CD8-positive, alpha-beta memory T cell (primary cell): ENCODE results near the gene ATP9A. TPM values are rescaled to one million over a fixed set of nuclear protein-coding genes. Genes with fewer than 3 reads are reported as not detected.

Experiments used
- CTCF ChIA-PET: fragments of 350-600 bp; sonication (Branson Sonifier 250); formaldehyde crosslinking; loops from one replicate; lab custom pipeline; 2021; ENCODE audit warnings: antibody characterized with exemption; lab: Charles Lee
- POLR2A ChIA-PET: fragments of 350-600 bp; sonication (Branson Sonifier 250); formaldehyde crosslinking; loops from one replicate; lab custom pipeline; 2021; ENCODE audit warnings: antibody characterized with exemption; lab: Charles Lee
- DNase-seq, 5 donors: peaks; one replicate each; pipeline versions ENCODE4 v3.0.0 to v3.0.0-alpha.2; 2020 to 2022; ENCODE audit warnings: mixed read lengths in 1 of 5
- H3K27ac ChIP-seq: one replicate; pipeline ENCODE4 v1.7.0; 2013; ENCODE audit warnings: low read depth, mild to moderate bottlenecking, low read length, moderate library complexity
- H3K27me3 ChIP-seq: 2 replicates; pipeline ENCODE4 v1.7.0; 2013; ENCODE audit warnings: low read length, mild to moderate bottlenecking; ENCODE audit not compliant: insufficient read depth, poor library complexity, severe bottlenecking
- H3K36me3 ChIP-seq: 2 replicates; pipeline ENCODE4 v1.7.0; 2013; ENCODE audit warnings: mild to moderate bottlenecking, low read length, moderate library complexity; ENCODE audit not compliant: insufficient read depth
- H3K4me1 ChIP-seq: 2 replicates; pipeline ENCODE4 v1.7.0; 2013; ENCODE audit warnings: mild to moderate bottlenecking, low read length, moderate library complexity; ENCODE audit not compliant: insufficient read depth
- H3K4me3 ChIP-seq: 2 replicates; pipeline ENCODE4 v1.7.0; 2013; ENCODE audit warnings: mild to moderate bottlenecking, low read length
- H3K9me3 ChIP-seq: 2 replicates; pipeline ENCODE4 v1.7.0; 2013; ENCODE audit warnings: mild to moderate bottlenecking, low read length
- H3K27ac Mint-ChIP-seq, 8 donors: one replicate each; pipeline ENCODE4 v1.8.0; 2020 to 2021; ENCODE audit warnings: mixed read lengths in 8 of 8, mild to moderate bottlenecking in 6 of 8, inconsistent platforms in 3 of 8, moderate library complexity in 3 of 8
- H3K27me3 Mint-ChIP-seq, 2 donors: one replicate each; pipeline ENCODE4 v1.8.0; 2020 to 2021; ENCODE audit warnings: mixed read lengths in 2 of 2, mild to moderate bottlenecking in 1 of 2, moderate library complexity in 1 of 2
- H3K36me3 Mint-ChIP-seq, 3 donors: one replicate each; pipeline ENCODE4 v1.8.0; 2020 to 2021; ENCODE audit warnings: mixed read lengths in 3 of 3, inconsistent platforms in 1 of 3, mild to moderate bottlenecking in 1 of 3
- H3K4me1 Mint-ChIP-seq, 3 donors: one replicate each; pipeline ENCODE4 v1.8.0; 2020 to 2021; ENCODE audit warnings: mixed read lengths in 3 of 3, inconsistent platforms in 1 of 3, mild to moderate bottlenecking in 1 of 3
- H3K4me3 Mint-ChIP-seq, 7 donors: one replicate each; pipeline ENCODE4 v1.8.0; 2020 to 2021; ENCODE audit warnings: mixed read lengths in 7 of 7, mild to moderate bottlenecking in 6 of 7, moderate library complexity in 4 of 7, inconsistent platforms in 2 of 7
- H3K9me3 Mint-ChIP-seq, 5 donors: one replicate each; pipeline ENCODE4 v1.8.0; 2020 to 2022; ENCODE audit warnings: mixed read lengths in 5 of 5, mild to moderate bottlenecking in 3 of 5, moderate library complexity in 2 of 5, inconsistent platforms in 1 of 5
- polyA plus RNA-seq: library from polyadenylated mRNA; unstranded; fragments of 300-500 nt; fragmentation: Illumina TruSeq; gene quantifications from one replicate; pipeline ENCODE4 v1.2.3, GENCODE V29; 2021
- total RNA-seq, 2 experiments: library from RNA; stranded (reverse); gene quantifications; one replicate each; pipeline ENCODE4 v1.2.3, GENCODE V29; 2021

The ATP9A gene
- total and polyA plus RNA-seq, 3 experiments from 2014 or later, result 0.46 to 2.3 (median 2.0) TPM

GRCh38 chr20:51734876-51735720 lies 33.1 kb downstream of the ATP9A start:
- peak overlapping the region in 1 of 8 donors; percentile 52 for H3K27ac Mint-ChIP-seq
- DNase-seq, result no peak
- no peaks in the 10 kb centered on the region for H3K9me3 Mint-ChIP-seq
- POLR2A ChIA-PET, result no interaction called here
- no peak overlapping the region for H3K27ac ChIP-seq
- H3K4me1 Mint-ChIP-seq, result peaks cover 0 to 3% (median 2%) of the 10 kb centered on the region in 3 donors
- no peaks in the 10 kb centered on the region for H3K9me3 ChIP-seq
- H3K27me3 Mint-ChIP-seq, result peaks cover 0 to 5% of the 10 kb centered on the region in 2 donors
- H3K4me3 ChIP-seq, result no peak overlapping the region
- no peaks in the 10 kb centered on the region for H3K36me3 Mint-ChIP-seq
- CTCF ChIA-PET, result no interaction called here
- H3K27me3 ChIP-seq, result no peaks in the 10 kb centered on the region
- H3K4me3 Mint-ChIP-seq, result no peak overlapping the region
- no peaks in the 10 kb centered on the region for H3K4me1 ChIP-seq
- no peaks in the 10 kb centered on the region for H3K36me3 ChIP-seq

- no peaks in the 10 kb centered on the region for H3K36me3 Mint-ChIP-seq
- H3K9me3 Mint-ChIP-seq, result no peaks in the 10 kb centered on the region
- ChIA-PET CTCF (no interaction called here), POLR2A (no interaction called here)
- H3K36me3 ChIP-seq, result no peaks in the 10 kb centered on the region
- H3K9me3 ChIP-seq, result no peaks in the 10 kb centered on the region
- H3K4me1 ChIP-seq, result no peaks in the 10 kb centered on the region
- no peak for DNase-seq
- H3K4me3 ChIP-seq, result no peak overlapping the region
- H3K27me3 Mint-ChIP-seq, result peaks cover 0 to 5% of the 10 kb centered on the region in 2 donors
- peaks cover 0 to 3% (median 2%) of the 10 kb centered on the region in 3 donors for H3K4me1 Mint-ChIP-seq
- no peak overlapping the region for H3K4me3 Mint-ChIP-seq
- no peaks in the 10 kb centered on the region for H3K27me3 ChIP-seq
- no peak overlapping the region for H3K27ac Mint-ChIP-seq
- H3K27ac ChIP-seq, result no peak overlapping the region
These were observed 35.1 kb downstream of the ATP9A start for GRCh38 chr20:51733070-51733469.

- Mint-ChIP-seq H3K27me3 (peaks cover 0 to 5% of the 10 kb centered on the region in 2 donors), H3K9me3 (no peaks in the 10 kb centered on the region), H3K36me3 (no peaks in the 10 kb centered on the region), H3K4me1 (peaks cover 0 to 3% (median 2%) of the 10 kb centered on the region in 3 donors), H3K27ac (no peak overlapping the region), H3K4me3 (no peak overlapping the region)
- no peak overlapping the region for H3K27ac ChIP-seq
- H3K27me3 ChIP-seq, result no peaks in the 10 kb centered on the region
- ChIA-PET CTCF (no interaction called here), POLR2A (no interaction called here)
- DNase-seq, result no peak
- H3K36me3 ChIP-seq, result no peaks in the 10 kb centered on the region
- no peak overlapping the region for H3K4me3 ChIP-seq
- H3K4me1 ChIP-seq, result no peaks in the 10 kb centered on the region
- H3K9me3 ChIP-seq, result no peaks in the 10 kb centered on the region
These were observed 35.9 kb downstream of the ATP9A start for GRCh38 chr20:51732096-51732791.

DNA sequence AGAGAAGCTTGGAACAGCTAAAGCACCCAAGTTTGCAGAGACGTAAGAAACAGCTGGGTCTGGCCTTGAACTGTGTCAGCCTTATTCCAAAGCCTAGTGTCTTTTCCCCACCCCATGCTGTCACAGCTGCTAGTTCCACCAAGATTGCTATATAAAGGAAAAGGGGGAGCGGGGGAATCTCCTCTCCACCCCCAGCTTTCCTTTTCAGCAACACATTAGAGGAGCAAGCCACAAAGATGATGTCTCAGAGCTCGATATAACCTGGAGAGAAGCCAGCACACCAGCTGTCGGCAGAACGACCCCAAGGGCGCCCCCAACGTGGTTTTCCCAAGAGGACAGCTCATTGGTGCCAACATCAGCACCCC lies 36.5 kb downstream of the ATP9A start:
- Mint-ChIP-seq H3K9me3 (no peaks in the 10 kb centered on the region), H3K4me1 (peaks cover 0 to 3% (median 2%) of the 10 kb centered on the region in 3 donors), H3K27me3 (peaks cover 0 to 5% of the 10 kb centered on the region in 2 donors), H3K27ac (no peak overlapping the region), H3K36me3 (no peaks in the 10 kb centered on the region), H3K4me3 (no peak overlapping the region)
- H3K27me3 ChIP-seq, result no peaks in the 10 kb centered on the region
- POLR2A ChIA-PET, result no interaction called here
- H3K9me3 ChIP-seq, result no peaks in the 10 kb centered on the region
- H3K27ac ChIP-seq, result no peak overlapping the region
- CTCF ChIA-PET, result interaction anchor here (0.9 kb wide), 1 partner anchor 351 kb away, joined by 3 read pairs; no protein-coding TSS in a partner anchor
- H3K4me3 ChIP-seq, result no peak overlapping the region
- no peaks in the 10 kb centered on the region for H3K4me1 ChIP-seq
- no peaks in the 10 kb centered on the region for H3K36me3 ChIP-seq
- DNase-seq, result no peak

GRCh38 chr20:51729771-51730170 lies 38.4 kb downstream of the ATP9A start:
- no peaks in the 10 kb centered on the region for H3K36me3 ChIP-seq
- no peak for DNase-seq
- Mint-ChIP-seq H3K36me3 (no peaks in the 10 kb centered on the region), H3K27ac (no peak overlapping the region), H3K4me3 (no peak overlapping the region), H3K9me3 (no peaks in the 10 kb centered on the region), H3K4me1 (peaks cover 0 to 3% (median 2%) of the 10 kb centered on the region in 3 donors), H3K27me3 (peaks cover 1 to 5% of the 10 kb centered on the region in 2 donors)
- POLR2A ChIA-PET, result no interaction called here
- no peak overlapping the region for H3K4me3 ChIP-seq
- CTCF ChIA-PET, result no interaction called here
- H3K4me1 ChIP-seq, result no peaks in the 10 kb centered on the region
- no peak overlapping the region for H3K27ac ChIP-seq
- H3K27me3 ChIP-seq, result no peaks in the 10 kb centered on the region
- H3K9me3 ChIP-seq, result no peaks in the 10 kb centered on the region

DNA sequence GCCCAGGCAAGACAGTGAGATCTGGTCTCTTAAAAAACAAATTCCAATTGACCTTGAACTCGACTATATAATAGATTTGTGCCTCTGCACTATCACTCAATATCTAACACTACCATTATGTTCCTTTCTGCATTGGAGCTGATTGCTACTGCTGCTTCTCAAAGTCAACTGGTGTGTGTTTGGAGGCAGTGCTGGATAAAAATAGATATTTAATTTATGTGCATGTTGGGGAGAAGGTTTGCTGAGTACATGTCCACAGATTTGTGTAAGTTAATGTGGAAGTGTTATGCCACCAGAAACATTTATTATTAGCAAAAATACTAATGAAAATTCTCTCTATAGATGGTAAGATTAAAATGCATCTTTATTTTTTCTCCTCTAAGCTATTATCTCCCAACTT lies 39.5 kb downstream of the ATP9A start:
- no peak overlapping the region for H3K4me3 Mint-ChIP-seq
- H3K4me1 Mint-ChIP-seq, result peaks cover 0 to 3% (median 2%) of the 10 kb centered on the region in 3 donors
- ChIA-PET CTCF (no interaction called here), POLR2A (no interaction called here)
- H3K27ac Mint-ChIP-seq, result no peak overlapping the region
- H3K9me3 Mint-ChIP-seq, result no peaks in the 10 kb centered on the region
- Histone ChIP-seq H3K27me3 (no peaks in the 10 kb centered on the region), H3K36me3 (no peaks in the 10 kb centered on the region), H3K9me3 (no peaks in the 10 kb centered on the region), H3K4me1 (no peaks in the 10 kb centered on the region), H3K27ac (no peak overlapping the region), H3K4me3 (no peak overlapping the region)
- peaks cover 2 to 5% of the 10 kb centered on the region in 2 donors for H3K27me3 Mint-ChIP-seq
- no peak for DNase-seq
- H3K36me3 Mint-ChIP-seq, result no peaks in the 10 kb centered on the region

- no peaks in the 10 kb centered on the region for H3K4me1 ChIP-seq
- POLR2A ChIA-PET, result no interaction called here
- no peaks in the 10 kb centered on the region for H3K9me3 ChIP-seq
- no peaks in the 10 kb centered on the region for H3K27me3 ChIP-seq
- CTCF ChIA-PET, result interaction anchor here (0.6 kb wide), 1 partner anchor 9 kb away, joined by 3 read pairs; no protein-coding TSS in a partner anchor
- Mint-ChIP-seq H3K27ac (no peak overlapping the region), H3K4me3 (no peak overlapping the region), H3K27me3 (peaks cover 2 to 6% of the 10 kb centered on the region in 2 donors), H3K36me3 (no peaks in the 10 kb centered on the region), H3K4me1 (peaks cover 0 to 3% (median 2%) of the 10 kb centered on the region in 3 donors), H3K9me3 (no peaks in the 10 kb centered on the region)
- no peaks in the 10 kb centered on the region for H3K36me3 ChIP-seq
- no peak overlapping the region for H3K27ac ChIP-seq
- DNase-seq, result no peak
- H3K4me3 ChIP-seq, result no peak overlapping the region
These were observed 40.3 kb downstream of the ATP9A start for GRCh38 chr20:51727872-51728271.

- POLR2A ChIA-PET, result no interaction called here
- no peak overlapping the region for H3K4me3 ChIP-seq
- CTCF ChIA-PET, result no interaction called here
These were observed 42.5 kb downstream of the ATP9A start for GRCh38 chr20:51725584-51726176.

More at GRCh38 chr20:51725584-51726176, 42.5 kb downstream of the ATP9A start:
- Histone ChIP-seq H3K36me3 (no peaks in the 10 kb centered on the region), H3K27me3 (no peaks in the 10 kb centered on the region), H3K4me1 (no peaks in the 10 kb centered on the region), H3K9me3 (no peaks in the 10 kb centered on the region), H3K27ac (no peak overlapping the region)
- Mint-ChIP-seq H3K9me3 (no peaks in the 10 kb centered on the region), H3K27ac (no peak overlapping the region), H3K4me1 (no peaks in the 10 kb centered on the region), H3K36me3 (no peaks in the 10 kb centered on the region), H3K4me3 (no peak overlapping the region), H3K27me3 (peaks cover 2 to 12% of the 10 kb centered on the region in 2 donors)
- DNase-seq, result no peak
